ENCODE measurements around the gene DPH1. TPM values are rescaled to one million over a fixed set of nuclear protein-coding genes. Genes with fewer than 3 reads are reported as not detected.
A peak's percentile ranks its signal among the peaks of the same experiment; 100 is the strongest.
"Not testable (repeated sequence)": the region's sequence is repeated elsewhere in the genome, so short reads cannot be mapped to it uniquely, and the experiment has no call there.

Gene DPH1
- total RNA-seq, 6 donors from 2014 or later = 28.8 to 129 (median 45.1) TPM

DNA sequence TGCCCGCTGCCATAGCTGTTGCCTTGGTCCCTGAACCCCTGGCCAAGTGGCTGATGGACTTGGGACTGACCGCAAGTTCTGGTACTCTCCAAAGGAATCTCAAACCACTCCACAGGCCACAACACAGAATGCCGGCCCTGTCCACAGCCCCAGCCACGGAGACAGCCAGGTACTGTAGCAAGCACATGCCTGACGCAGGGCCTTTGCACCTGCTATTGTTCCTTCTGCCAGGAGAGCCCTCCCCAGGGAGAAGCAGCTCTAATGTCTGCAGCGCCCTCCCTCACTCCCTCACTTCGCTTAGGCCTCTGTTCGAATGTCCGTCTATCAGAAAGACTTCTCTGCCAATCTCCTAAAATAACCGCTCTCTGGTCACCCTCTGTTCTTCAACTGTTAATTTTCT, 20.2 kb upstream of the DPH1 start:
- ATAC-seq (ENCODE audit: low FRiP score in 2 of 2) (no peak), DNase-seq (no peak)
- no peak overlapping the region for H3K27ac ChIP-seq
- no peaks in the 10 kb centered on the region for H3K27me3 ChIP-seq
- WGBS, 2 donors = 98 to 100% methylated on average over 7 to 8 of the region's 10 CpGs
- H3K36me3 ChIP-seq = no peaks in the 10 kb centered on the region
- H3K9me3 ChIP-seq = no peaks in the 10 kb centered on the region
- H3K4me1 ChIP-seq = peaks cover 11 to 26% (median 15%) of the 10 kb centered on the region in 4 donors
- TF ChIP-seq EP300 (IDR thresholded peaks at IDR 0.05) = no peak
- TF ChIP-seq POLR2A (IDR thresholded peaks at IDR 0.05) = no peak
- TF ChIP-seq POLR2AphosphoS5 (IDR thresholded peaks at IDR 0.05) = no peak
- TF ChIP-seq, protein P1, sequence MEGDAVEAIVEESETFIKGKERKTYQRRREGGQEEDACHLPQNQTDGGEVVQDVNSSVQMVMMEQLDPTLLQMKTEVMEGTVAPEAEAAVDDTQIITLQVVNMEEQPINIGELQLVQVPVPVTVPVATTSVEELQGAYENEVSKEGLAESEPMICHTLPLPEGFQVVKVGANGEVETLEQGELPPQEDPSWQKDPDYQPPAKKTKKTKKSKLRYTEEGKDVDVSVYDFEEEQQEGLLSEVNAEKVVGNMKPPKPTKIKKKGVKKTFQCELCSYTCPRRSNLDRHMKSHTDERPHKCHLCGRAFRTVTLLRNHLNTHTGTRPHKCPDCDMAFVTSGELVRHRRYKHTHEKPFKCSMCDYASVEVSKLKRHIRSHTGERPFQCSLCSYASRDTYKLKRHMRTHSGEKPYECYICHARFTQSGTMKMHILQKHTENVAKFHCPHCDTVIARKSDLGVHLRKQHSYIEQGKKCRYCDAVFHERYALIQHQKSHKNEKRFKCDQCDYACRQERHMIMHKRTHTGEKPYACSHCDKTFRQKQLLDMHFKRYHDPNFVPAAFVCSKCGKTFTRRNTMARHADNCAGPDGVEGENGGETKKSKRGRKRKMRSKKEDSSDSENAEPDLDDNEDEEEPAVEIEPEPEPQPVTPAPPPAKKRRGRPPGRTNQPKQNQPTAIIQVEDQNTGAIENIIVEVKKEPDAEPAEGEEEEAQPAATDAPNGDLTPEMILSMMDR (IDR thresholded peaks at IDR 0.05) = no peak
- no peak overlapping the region for H3K4me3 ChIP-seq

DNA sequence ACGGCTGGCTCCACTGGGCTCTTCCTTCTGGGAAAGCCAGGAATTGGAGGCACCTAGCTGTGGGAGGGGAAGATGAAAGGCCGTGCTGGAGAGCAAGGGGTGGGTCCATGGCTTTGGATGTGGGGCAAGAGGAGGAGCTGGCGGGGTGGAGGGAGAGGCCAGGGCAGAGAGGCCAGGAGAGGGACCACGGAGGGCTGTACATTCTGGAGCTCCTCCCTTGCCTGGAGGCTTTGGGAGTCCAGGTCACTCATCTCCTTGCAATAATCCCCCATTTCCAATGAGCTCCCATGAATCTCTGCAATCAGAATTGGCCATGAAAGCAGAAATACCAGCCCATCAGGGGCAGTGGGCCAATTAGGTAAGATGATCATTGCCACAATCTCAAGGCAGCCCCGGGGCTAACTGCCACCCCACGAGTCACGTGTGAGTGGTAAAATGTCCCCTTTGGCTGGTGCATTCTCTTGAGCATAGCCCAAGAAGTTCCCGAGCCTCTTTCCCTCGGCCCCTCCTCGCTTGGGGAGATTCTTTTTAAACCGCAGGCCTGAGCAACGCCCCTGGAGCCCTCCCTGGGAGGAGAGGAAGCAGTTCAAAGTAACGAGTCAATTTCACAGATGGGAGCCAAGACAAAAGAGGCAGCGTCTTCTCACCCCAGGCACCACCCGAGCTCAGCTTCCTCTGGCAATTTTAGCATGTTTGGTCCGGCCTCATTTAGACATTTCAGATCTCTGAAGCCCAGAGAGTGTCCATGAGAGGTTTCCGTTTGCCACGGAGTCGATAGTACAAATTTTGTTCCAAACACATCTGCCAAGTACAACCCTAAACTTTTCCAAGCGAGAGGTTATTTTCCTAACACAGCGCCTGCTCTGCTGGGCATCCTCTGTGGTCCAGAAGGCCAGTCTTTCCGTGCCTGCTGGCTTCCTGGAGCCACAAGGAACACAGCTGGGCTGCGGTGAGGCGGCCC, 18.3 kb upstream of the DPH1 start:
- Histone ChIP-seq H3K4me1 (peaks cover 11 to 31% (median 15%) of the 10 kb centered on the region in 4 donors), H3K27ac (peak overlapping the region; percentile 51 to 75 (median 70)), H3K4me3 (no peak overlapping the region), H3K27me3 (no peaks in the 10 kb centered on the region), H3K9me3 (no peaks in the 10 kb centered on the region), H3K36me3 (no peaks in the 10 kb centered on the region)
- ATAC-seq (ENCODE audit: low FRiP score in 2 of 2) (peak; percentile 84 to 85), DNase-seq (peak in 1 of 2 donors; percentile 79)
- WGBS, 2 donors = 26 to 28% methylated on average over 15 to 23 of the region's 24 CpGs
- TF ChIP-seq EP300 (IDR thresholded peaks at IDR 0.05) = peak in 2 of 4 donors; percentile 16 to 72
- peak in 1 of 4 donors; percentile 1 for TF ChIP-seq POLR2A (IDR thresholded peaks at IDR 0.05)
- TF ChIP-seq POLR2AphosphoS5 (IDR thresholded peaks at IDR 0.05) = no peak
- TF ChIP-seq, protein P1 (IDR thresholded peaks at IDR 0.05) = no peak

DNA sequence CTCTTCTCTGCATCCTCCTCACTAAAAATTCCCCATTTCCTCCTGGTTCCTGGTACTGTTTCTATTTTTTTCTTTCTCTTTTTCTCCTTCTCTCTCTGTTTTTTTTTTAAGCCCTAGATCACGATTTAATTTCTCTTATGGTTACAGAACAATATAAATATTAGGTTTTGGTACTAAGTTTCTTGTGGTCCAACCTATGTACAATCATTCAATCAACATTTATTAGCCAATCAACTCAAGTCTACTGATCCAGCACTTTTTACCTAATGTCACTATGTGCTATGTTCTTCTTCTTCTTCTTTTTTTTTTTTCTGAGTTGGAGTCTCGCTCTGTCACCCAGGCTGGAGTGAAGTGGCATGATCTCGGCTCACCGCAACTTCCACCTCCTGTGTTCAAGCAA, 17.5 kb upstream of the DPH1 start:
- DNase-seq (no peak), ATAC-seq (ENCODE audit: low FRiP score in 2 of 2) (no peak)
- H3K27me3 ChIP-seq = no peaks in the 10 kb centered on the region
- H3K4me1 ChIP-seq = peaks cover 11 to 31% (median 15%) of the 10 kb centered on the region in 4 donors
- TF ChIP-seq, protein P1 (IDR thresholded peaks at IDR 0.05) = no peak
- TF ChIP-seq POLR2A (IDR thresholded peaks at IDR 0.05) (no peak), EP300 (IDR thresholded peaks at IDR 0.05) (no peak), POLR2AphosphoS5 (IDR thresholded peaks at IDR 0.05) (no peak)
- 80 to 89% methylated on average over 4 of the region's 4 CpGs for WGBS, 2 donors
- no peaks in the 10 kb centered on the region for H3K36me3 ChIP-seq
- H3K27ac ChIP-seq = peak overlapping the region; percentile 51 to 75 (median 70)
- no peaks in the 10 kb centered on the region for H3K9me3 ChIP-seq
- no peak overlapping the region for H3K4me3 ChIP-seq

DNA sequence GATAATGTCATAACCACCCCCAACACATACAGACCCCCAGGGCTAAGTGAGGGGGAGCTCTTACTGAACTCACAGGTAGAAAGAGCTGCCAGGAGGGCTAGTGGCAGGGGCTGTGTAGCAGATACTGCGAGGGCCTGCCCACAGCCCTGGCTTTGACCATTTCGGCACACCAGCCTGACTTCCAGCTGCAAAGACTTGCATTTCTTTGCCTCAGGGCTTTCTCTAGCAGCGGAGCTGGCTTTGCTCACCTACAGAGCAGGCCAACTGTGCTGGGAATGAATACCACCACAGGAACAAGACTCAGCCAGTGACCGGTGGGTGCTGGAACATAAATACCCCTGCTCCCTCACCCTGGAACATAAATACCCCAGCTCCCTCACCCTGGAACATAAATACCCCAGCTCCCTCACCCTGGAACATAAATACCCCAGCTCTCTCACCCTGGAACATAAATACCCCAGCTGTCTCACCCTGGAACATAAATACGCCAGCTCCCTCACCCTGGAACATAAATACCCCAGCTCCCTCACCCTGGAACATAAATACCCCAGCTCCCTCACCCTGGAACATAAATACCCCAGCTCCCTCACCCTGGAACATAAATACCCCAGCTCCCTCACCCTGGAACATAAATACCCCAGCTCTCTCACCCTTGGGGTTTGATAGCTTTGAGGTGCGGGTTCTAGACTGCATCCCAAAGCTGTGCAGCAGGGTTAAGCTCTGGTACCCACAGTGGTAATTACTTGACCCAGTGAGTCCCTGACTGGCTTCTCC, 16.5 kb upstream of the DPH1 start:
- H3K36me3 ChIP-seq, H3K4me3 ChIP-seq, DNase-seq, H3K9me3 ChIP-seq, H3K27me3 ChIP-seq: not testable (repeated sequence)
- WGBS, 2 donors = 91 to 97% methylated on average over 6 of the region's 6 CpGs
- peak in 1 of 2 donors; percentile 3 for ATAC-seq (ENCODE audit: low FRiP score in 2 of 2)
- Histone ChIP-seq H3K4me1 (peaks cover 11 to 32% (median 15%) of the 10 kb centered on the region in 4 donors), H3K27ac (peak overlapping the region in 2 of 4 donors; percentile 53 to 75)

DNA sequence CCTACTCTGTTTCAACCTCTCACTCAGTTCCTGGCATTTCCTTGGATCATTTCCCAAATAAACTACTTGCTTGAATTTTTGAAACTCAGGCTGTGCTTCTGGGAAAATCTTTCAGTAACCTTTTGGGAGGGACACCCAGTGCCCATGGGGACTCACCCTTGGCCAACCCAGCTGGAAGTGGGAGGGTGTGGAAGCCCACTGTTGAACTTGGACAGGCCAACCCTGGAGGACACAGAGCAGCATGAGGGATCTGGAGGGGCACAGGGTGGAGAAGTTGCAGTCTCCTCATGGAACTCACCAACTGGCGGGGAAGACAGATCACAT, 16.0 kb upstream of the DPH1 start:
- peak overlapping the region in 2 of 4 donors; percentile 14 to 63 for H3K27ac ChIP-seq
- no peaks in the 10 kb centered on the region for H3K36me3 ChIP-seq
- no peaks in the 10 kb centered on the region for H3K27me3 ChIP-seq
- no peak overlapping the region for H3K4me3 ChIP-seq
- peaks cover 11 to 34% (median 15%) of the 10 kb centered on the region in 4 donors for H3K4me1 ChIP-seq
- ATAC-seq (ENCODE audit: low FRiP score in 2 of 2) = no peak
- DNase-seq = peak in 1 of 2 donors; percentile 73
- H3K9me3 ChIP-seq = no peaks in the 10 kb centered on the region
- 94% methylated on average over 1 of the region's 1 CpG; no CpG with 5 or more reads in 1 of the 2 donors for WGBS, 2 donors
- TF ChIP-seq, protein P1 (IDR thresholded peaks at IDR 0.05) = no peak
- TF ChIP-seq EP300 (IDR thresholded peaks at IDR 0.05) (peak in 3 of 4 donors; percentile 16 to 86 (median 75)), POLR2AphosphoS5 (IDR thresholded peaks at IDR 0.05) (peak in 1 of 2 donors; percentile 35), POLR2A (IDR thresholded peaks at IDR 0.05) (no peak)
